Measurements from ENCODE around the gene POMT2. TPM values are rescaled to one million over a fixed set of nuclear protein-coding genes. Genes with fewer than 3 reads are reported as not detected.

POMT2 gene
- total RNA-seq, 1 donor from 2014 or later: 51.5 TPM

DNA sequence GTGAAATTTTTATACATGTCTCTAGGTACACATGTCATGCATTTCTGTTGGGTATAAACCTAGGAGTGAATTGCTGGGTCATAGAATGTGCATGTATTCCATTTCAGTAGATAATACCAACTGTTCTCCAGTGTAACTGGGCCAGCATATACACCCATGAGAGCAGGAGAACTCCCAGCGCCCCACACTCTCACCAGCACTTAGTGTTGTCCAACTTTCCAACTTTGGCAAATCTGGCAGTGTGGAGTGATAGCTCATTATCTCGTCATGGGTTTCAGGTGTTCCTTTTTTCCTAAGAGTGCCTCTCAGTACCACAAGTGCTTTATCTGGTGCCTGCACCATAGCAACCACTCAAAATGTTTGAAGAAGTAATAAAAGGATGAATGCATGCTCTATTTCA is 89.8 kb downstream of the POMT2 start:
- TF ChIP-seq, protein P1, sequence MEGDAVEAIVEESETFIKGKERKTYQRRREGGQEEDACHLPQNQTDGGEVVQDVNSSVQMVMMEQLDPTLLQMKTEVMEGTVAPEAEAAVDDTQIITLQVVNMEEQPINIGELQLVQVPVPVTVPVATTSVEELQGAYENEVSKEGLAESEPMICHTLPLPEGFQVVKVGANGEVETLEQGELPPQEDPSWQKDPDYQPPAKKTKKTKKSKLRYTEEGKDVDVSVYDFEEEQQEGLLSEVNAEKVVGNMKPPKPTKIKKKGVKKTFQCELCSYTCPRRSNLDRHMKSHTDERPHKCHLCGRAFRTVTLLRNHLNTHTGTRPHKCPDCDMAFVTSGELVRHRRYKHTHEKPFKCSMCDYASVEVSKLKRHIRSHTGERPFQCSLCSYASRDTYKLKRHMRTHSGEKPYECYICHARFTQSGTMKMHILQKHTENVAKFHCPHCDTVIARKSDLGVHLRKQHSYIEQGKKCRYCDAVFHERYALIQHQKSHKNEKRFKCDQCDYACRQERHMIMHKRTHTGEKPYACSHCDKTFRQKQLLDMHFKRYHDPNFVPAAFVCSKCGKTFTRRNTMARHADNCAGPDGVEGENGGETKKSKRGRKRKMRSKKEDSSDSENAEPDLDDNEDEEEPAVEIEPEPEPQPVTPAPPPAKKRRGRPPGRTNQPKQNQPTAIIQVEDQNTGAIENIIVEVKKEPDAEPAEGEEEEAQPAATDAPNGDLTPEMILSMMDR (conservative IDR thresholded peaks at IDR 0.05): no peak
- no peaks in the 10 kb centered on the region for H3K36me3 Mint-ChIP-seq
- no peaks in the 10 kb centered on the region for H3K4me1 Mint-ChIP-seq (ENCODE audit: unreplicated experiment)
- no peak overlapping the region for H3K4me3 Mint-ChIP-seq
- no peak for DNase-seq (ENCODE audit: extremely low spot score, unreplicated experiment)
- H3K9me3 Mint-ChIP-seq: peaks cover 3% of the 10 kb centered on the region
- peaks cover 6% of the 10 kb centered on the region for H3K27me3 Mint-ChIP-seq
- H3K27ac Mint-ChIP-seq: no peak overlapping the region

DNA sequence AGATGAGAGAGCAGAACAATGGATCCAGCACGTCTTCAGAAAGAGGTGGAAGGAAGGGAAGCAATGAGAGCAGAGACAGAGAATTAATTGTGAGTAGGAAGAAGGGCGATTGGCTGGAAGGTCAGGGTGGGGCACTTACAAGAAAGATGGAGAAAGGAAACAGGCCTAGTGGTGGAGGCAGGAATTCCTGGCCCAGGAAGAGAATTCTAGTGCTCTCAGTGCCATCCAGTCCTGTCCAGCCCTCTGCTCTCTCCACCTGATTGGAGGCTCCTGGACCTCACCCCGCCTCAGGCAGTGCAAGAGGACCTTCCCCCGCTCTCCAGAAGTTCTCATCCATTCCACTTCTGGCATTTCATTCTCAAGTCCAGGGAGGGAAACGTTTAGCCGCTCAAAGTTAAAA is 92.6 kb downstream of the POMT2 start:
- Mint-ChIP-seq H3K4me3 (no peak overlapping the region), H3K4me1 (ENCODE audit: unreplicated experiment) (no peaks in the 10 kb centered on the region), H3K9me3 (peaks cover 3% of the 10 kb centered on the region)

DNA sequence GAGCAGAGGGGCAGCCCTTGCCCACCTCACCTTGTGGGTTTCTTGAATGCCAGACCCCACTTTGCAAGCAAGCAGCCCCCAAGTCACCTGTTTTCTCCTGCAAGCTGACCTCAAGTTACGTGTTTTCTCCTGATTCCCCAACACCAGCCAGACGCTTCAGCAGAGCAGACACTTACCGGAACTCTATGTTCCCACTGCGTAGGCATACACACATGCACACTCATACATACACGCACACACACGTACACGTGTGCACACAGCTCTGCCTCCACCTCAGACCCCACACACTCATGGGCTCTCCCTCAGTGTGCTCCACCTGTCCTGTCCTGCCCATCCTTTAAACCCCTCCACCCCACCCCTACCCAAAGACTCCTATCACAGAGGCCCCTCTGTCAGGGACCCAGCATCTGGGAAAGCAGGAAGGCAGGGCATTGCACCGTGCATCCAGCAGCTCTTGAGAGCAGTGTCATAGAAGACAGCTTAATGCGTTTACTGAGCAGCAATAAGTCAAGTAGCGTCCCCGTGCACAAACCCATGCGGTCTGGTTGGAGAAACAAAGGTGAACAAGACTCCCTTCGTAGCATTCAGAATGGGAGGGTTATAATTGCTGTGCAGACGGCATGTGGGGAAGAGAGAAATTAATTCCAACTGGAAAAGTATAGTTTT is 94.7 kb downstream of the POMT2 start:
- DNase-seq (ENCODE audit: extremely low spot score, unreplicated experiment): no peak
- H3K9me3 Mint-ChIP-seq: peaks cover 3% of the 10 kb centered on the region
- peaks cover 26% of the 10 kb centered on the region for H3K27me3 Mint-ChIP-seq
- peaks cover 4% of the 10 kb centered on the region for H3K4me1 Mint-ChIP-seq (ENCODE audit: unreplicated experiment)
- H3K27ac Mint-ChIP-seq: no peak overlapping the region
- no peak overlapping the region for H3K4me3 Mint-ChIP-seq
- no peaks in the 10 kb centered on the region for H3K36me3 Mint-ChIP-seq
- TF ChIP-seq, protein P1 (conservative IDR thresholded peaks at IDR 0.05): no peak

More for the DNA sequence above, 92.6 kb downstream of the POMT2 start:
- Mint-ChIP-seq H3K27ac (no peak overlapping the region), H3K36me3 (no peaks in the 10 kb centered on the region), H3K27me3 (peaks cover 15% of the 10 kb centered on the region)
- DNase-seq (ENCODE audit: extremely low spot score, unreplicated experiment): no peak
- TF ChIP-seq, protein P1 (conservative IDR thresholded peaks at IDR 0.05): no peak

DNA sequence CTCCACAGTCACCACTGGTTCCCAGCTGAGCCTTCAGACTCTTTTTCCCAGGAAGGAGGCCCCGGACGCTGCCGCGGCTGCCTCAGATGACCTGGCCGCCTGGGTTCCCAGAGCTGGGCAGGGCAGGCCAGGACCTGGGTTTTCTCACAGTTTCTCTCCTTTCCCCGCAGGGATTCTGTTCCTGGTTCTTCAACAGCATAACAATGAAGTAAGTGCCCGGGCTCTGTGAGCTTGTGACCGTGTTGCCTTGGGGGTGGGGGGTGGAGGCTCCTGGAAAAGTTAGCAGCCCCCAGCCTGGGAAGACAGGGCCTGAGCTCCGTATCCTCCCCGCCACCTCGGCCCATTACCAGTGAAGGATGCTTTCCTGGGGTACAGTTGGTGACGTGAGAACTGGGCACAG is 95.4 kb downstream of the POMT2 start:
- TF ChIP-seq, protein P1 (conservative IDR thresholded peaks at IDR 0.05): no peak
- no peak overlapping the region for H3K4me3 Mint-ChIP-seq
- no peak overlapping the region for H3K27ac Mint-ChIP-seq
- peaks cover 4% of the 10 kb centered on the region for H3K4me1 Mint-ChIP-seq (ENCODE audit: unreplicated experiment)
- no peaks in the 10 kb centered on the region for H3K36me3 Mint-ChIP-seq
- H3K9me3 Mint-ChIP-seq: peaks cover 1% of the 10 kb centered on the region
- peaks cover 29% of the 10 kb centered on the region for H3K27me3 Mint-ChIP-seq
- DNase-seq (ENCODE audit: extremely low spot score, unreplicated experiment): no peak

Small RNA genes lying within 50 kb of the gene (microRNA-seq; reads per million reads assigned to microRNA genes)
- gene MIR1260A: not detected

Other genes starting within 250 kb of the POMT2 start
- gene CIPC, start 222.6 kb downstream of the POMT2 start, total RNA-seq (ENCODE audit: low replicate concordance): 27.2 and 34.0 TPM in 2 replicates
- 0.24 TPM in 1 of 2 replicates, not detected in the other for gene ZDHHC22, start 179.1 kb downstream of the POMT2 start, total RNA-seq (ENCODE audit: low replicate concordance)
- 4.6 and 5.5 TPM in 2 replicates for gene TMEM63C, start 139.1 kb downstream of the POMT2 start, total RNA-seq (ENCODE audit: low replicate concordance)
- not detected in 2 replicates for gene NGB, start 49.7 kb downstream of the POMT2 start, total RNA-seq (ENCODE audit: low replicate concordance)
- 16.0 and 18.9 TPM in 2 replicates for gene GSTZ1, start 153 bp upstream of the POMT2 start, total RNA-seq (ENCODE audit: low replicate concordance)
- gene TMED8, start 56.2 kb upstream of the POMT2 start, total RNA-seq (ENCODE audit: low replicate concordance): 17.4 and 17.5 TPM in 2 replicates
- gene SAMD15, start 56.5 kb upstream of the POMT2 start, total RNA-seq (ENCODE audit: low replicate concordance): 4.0 and 9.7 TPM in 2 replicates
- 0.46 and 0.57 TPM in 2 replicates for gene NOXRED1, start 102.6 kb upstream of the POMT2 start, total RNA-seq (ENCODE audit: low replicate concordance)
- 24.0 and 25.0 TPM in 2 replicates for gene VIPAS39, start 136.7 kb upstream of the POMT2 start, total RNA-seq (ENCODE audit: low replicate concordance)
- gene AHSA1, start 137.2 kb upstream of the POMT2 start, total RNA-seq (ENCODE audit: low replicate concordance): 202 and 204 TPM in 2 replicates
- gene ISM2, start 177.9 kb upstream of the POMT2 start, total RNA-seq (ENCODE audit: low replicate concordance): 0.46 and 1.2 TPM in 2 replicates